ENCODE data around the gene FAM53C. TPM values are rescaled to one million over a fixed set of nuclear protein-coding genes. Genes with fewer than 3 reads are reported as not detected.

FAM53C gene
- total RNA-seq (2013), result 30.4 TPM
- polyA plus RNA-seq (10 to 100 TPM; 24.9 to 92.2 (median 28.7) TPM), polyA minus RNA-seq (28.1 and 30.8 TPM in 2 replicates), total RNA-seq (60.4 to 228 (median 169) reads per million in 11 experiments)

GRCh38 chr5:138337685-138338410 lies at the start of gene FAM53C:
TSS of gene FAM53C (plus strand) at chr5:138338266. CDS start at chr5:138341336, 3,070 bp downstream.
- H2AFZ ChIP-seq (ENCODE audit: insufficient read depth, low read depth, low read length, poor library complexity, severe bottlenecking), result peak within 1 kb of the TSS; percentile 85
- peaks cover 39% of the 10 kb centered on the region for H4K20me1 ChIP-seq (ENCODE audit: insufficient read depth, low read length)
- Mint-ChIP-seq H3K4me1 (peaks cover 36% of the 10 kb centered on the region), H3K27me3 (ENCODE audit: low read depth in 3 of 3) (no peaks in the 10 kb centered on the region), H3K27ac (peak within 1 kb of the TSS; percentile 98 to 100 (median 100)), H3K4me3 (peak within 1 kb of the TSS; percentile 81 to 94), H3K9me3 (no peaks in the 10 kb centered on the region), H3K36me3 (peaks cover 14 to 20% of the 10 kb centered on the region in 2 donors)
- H3K4me3 ChIP-seq (replicated peaks in 1 of 3; ENCODE audit: low read depth in 2 of 3, low read length in 3 of 3), result peak within 1 kb of the TSS; percentile 73 to 90 (median 87)
- H3K4me1 ChIP-seq (ENCODE audit: control insufficient read depth in 1 of 2, insufficient read depth in 2 of 2, low read length in 2 of 2), result peaks cover 26 to 33% of the 10 kb centered on the region in 2 donors
- peaks cover 8 to 17% of the 10 kb centered on the region in 2 donors for H3K36me3 ChIP-seq (replicated peaks in 1 of 2; ENCODE audit: control insufficient read depth in 1 of 2, insufficient read depth in 2 of 2, low read length in 2 of 2)
- peak within 1 kb of the TSS; percentile 92 for H3K4me2 ChIP-seq (replicated peaks; ENCODE audit: extremely low read depth, low read length, poor library complexity, severe bottlenecking)
- peak; percentile 86 to 93 (median 92) for DNase-seq
- no peak for TF ChIP-seq CTCF (IDR thresholded peaks at IDR 0.05)
- 0% methylated on average over 6 of the region's 56 CpGs for WGBS (ENCODE audit: insufficient coverage)
- H3K9ac ChIP-seq (ENCODE audit: insufficient read depth, low read length, poor library complexity, severe bottlenecking), result peak within 1 kb of the TSS; percentile 82
- peaks cover 43% of the 10 kb centered on the region for H3K79me2 ChIP-seq (ENCODE audit: insufficient read depth, low read length)
- H3K27me3 ChIP-seq (ENCODE audit: control insufficient read depth in 2 of 2, insufficient read depth in 2 of 2, low read length in 2 of 2), result no peaks in the 10 kb centered on the region
- intact Hi-C loops (cut with micrococcal nuclease), result loop anchor here (2.0 to 10.0 kb wide), 6 partner anchors 15 to 303 kb away; partner anchors contain the start of genes CDC23 (in 2 of the 2), BRD8 (in 1 of the 2), FAM13B (in 1 of the 2) and KDM3B (in 1 of the 2)
- peak within 1 kb of the TSS; percentile 93 to 98 for H3K27ac ChIP-seq (ENCODE audit: low read depth in 1 of 2, low read length in 2 of 2)
- H3K9me3 ChIP-seq (replicated peaks in 1 of 2; ENCODE audit: control insufficient read depth in 1 of 2, insufficient read depth in 1 of 2, low read length in 2 of 2), result no peaks in the 10 kb centered on the region

DNA sequence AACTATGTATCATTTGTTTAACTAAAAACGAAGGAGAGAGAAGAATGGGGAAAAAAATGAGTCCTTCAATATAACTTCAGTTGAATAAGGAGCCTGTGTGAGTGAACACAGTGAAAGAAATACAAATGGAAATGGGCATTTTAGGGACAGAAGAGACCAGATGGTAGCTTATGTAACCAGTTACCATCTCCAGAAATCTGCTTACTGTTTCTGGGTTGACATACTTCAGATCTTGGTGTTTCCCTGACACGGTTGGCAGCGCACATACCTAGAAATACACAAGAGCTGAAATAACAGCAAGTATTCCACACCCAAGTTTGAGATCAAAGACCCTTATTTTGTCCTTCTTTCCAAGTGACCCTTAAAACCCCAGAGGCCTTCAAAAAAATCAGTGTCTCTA lies 48.8 kb upstream of the FAM53C start:
- no peaks in the 10 kb centered on the region for H3K9me3 ChIP-seq (replicated peaks in 1 of 2; ENCODE audit: control insufficient read depth in 1 of 2, insufficient read depth in 1 of 2, low read length in 2 of 2)
- peaks cover 0 to 4% of the 10 kb centered on the region in 2 donors for H3K4me1 ChIP-seq (ENCODE audit: control insufficient read depth in 1 of 2, insufficient read depth in 2 of 2, low read length in 2 of 2)
- no peaks in the 10 kb centered on the region for H3K79me2 ChIP-seq (ENCODE audit: insufficient read depth, low read length)
- H3K27me3 ChIP-seq (ENCODE audit: control insufficient read depth in 2 of 2, insufficient read depth in 2 of 2, low read length in 2 of 2), result no peaks in the 10 kb centered on the region
- no peak for DNase-seq
- no peak overlapping the region for H3K4me3 ChIP-seq (replicated peaks in 1 of 3; ENCODE audit: low read depth in 2 of 3, low read length in 3 of 3)
- no peak overlapping the region for H3K9ac ChIP-seq (ENCODE audit: insufficient read depth, low read length, poor library complexity, severe bottlenecking)
- H3K27ac ChIP-seq (ENCODE audit: low read depth in 1 of 2, low read length in 2 of 2), result no peak overlapping the region
- Mint-ChIP-seq H3K9me3 (no peaks in the 10 kb centered on the region), H3K27me3 (ENCODE audit: low read depth in 3 of 3) (no peaks in the 10 kb centered on the region), H3K4me3 (no peak overlapping the region), H3K4me1 (peaks cover 6% of the 10 kb centered on the region), H3K27ac (no peak overlapping the region), H3K36me3 (peaks cover 33 to 55% of the 10 kb centered on the region in 2 donors)
- peaks cover 10 to 56% of the 10 kb centered on the region in 2 donors for H3K36me3 ChIP-seq (replicated peaks in 1 of 2; ENCODE audit: control insufficient read depth in 1 of 2, insufficient read depth in 2 of 2, low read length in 2 of 2)
- WGBS (ENCODE audit: insufficient coverage), result no CpG with 5 or more reads among the region's 3 CpGs
- TF ChIP-seq CTCF (IDR thresholded peaks at IDR 0.05), result no peak
- H3K4me2 ChIP-seq (replicated peaks; ENCODE audit: extremely low read depth, low read length, poor library complexity, severe bottlenecking), result no peak overlapping the region
- H2AFZ ChIP-seq (ENCODE audit: insufficient read depth, low read depth, low read length, poor library complexity, severe bottlenecking), result no peak overlapping the region
- H4K20me1 ChIP-seq (ENCODE audit: insufficient read depth, low read length), result no peaks in the 10 kb centered on the region
- intact Hi-C loops (cut with micrococcal nuclease), result no loop called here

All from CD14-positive monocyte (primary cell).